ENCODE results near the gene TMEM74B.

Gene TMEM74B

GRCh38 chr20:1203630-1204029, 18.8 kb upstream of the TMEM74B start:
- Histone ChIP-seq H2AFZ (ENCODE audit: low read length, unreplicated experiment) (no peak overlapping the region), H3K27me3 (ENCODE audit: insufficient read depth, low read length) (peaks cover 13% of the 10 kb centered on the region), H3K4me3 (ENCODE audit: low read depth, low read length) (no peak overlapping the region), H3K36me3 (ENCODE audit: insufficient read depth, low read length) (no peaks in the 10 kb centered on the region), H3K27ac (ENCODE audit: low read depth, low read length) (no peak overlapping the region), H3K79me2 (ENCODE audit: control insufficient read depth, insufficient read depth, low read length, unreplicated experiment) (no peaks in the 10 kb centered on the region), H3K4me1 (ENCODE audit: control insufficient read depth, insufficient read depth, low read length, unreplicated experiment) (no peaks in the 10 kb centered on the region)

- Histone ChIP-seq H2AFZ (ENCODE audit: low read length, unreplicated experiment) (no peak within 1 kb of the TSS), H3K4me1 (ENCODE audit: control insufficient read depth, insufficient read depth, low read length, unreplicated experiment) (no peaks in the 10 kb centered on the region), H3K27me3 (ENCODE audit: insufficient read depth, low read length) (peaks cover 6% of the 10 kb centered on the region)
Observed at GRCh38 chr20:1202762-1203504, 18.2 kb upstream of the TMEM74B start, which contains the start of gene C20orf202. Gene C20orf202, plus strand, starts transcription at chr20:1203454. Its CDS starts 132 bp downstream, at chr20:1203586.

GRCh38 chr20:1199964-1200363, 15.2 kb upstream of the TMEM74B start:
- peak overlapping the region; percentile 13 for H2AFZ ChIP-seq (ENCODE audit: low read length, unreplicated experiment)

More at GRCh38 chr20:1202762-1203504, 18.2 kb upstream of the TMEM74B start, which contains the start of gene C20orf202:
- H3K36me3 ChIP-seq (ENCODE audit: insufficient read depth, low read length), result no peaks in the 10 kb centered on the region
- H3K4me3 ChIP-seq (ENCODE audit: low read depth, low read length), result no peak within 1 kb of the TSS
- H3K27ac ChIP-seq (ENCODE audit: low read depth, low read length), result no peak within 1 kb of the TSS
- no peaks in the 10 kb centered on the region for H3K79me2 ChIP-seq (ENCODE audit: control insufficient read depth, insufficient read depth, low read length, unreplicated experiment)

GRCh38 chr20:1199212-1199873, 14.6 kb upstream of the TMEM74B start:
- Histone ChIP-seq H3K36me3 (ENCODE audit: insufficient read depth, low read length) (no peaks in the 10 kb centered on the region), H3K79me2 (ENCODE audit: control insufficient read depth, insufficient read depth, low read length, unreplicated experiment) (no peaks in the 10 kb centered on the region), H2AFZ (ENCODE audit: low read length, unreplicated experiment) (peak overlapping the region; percentile 13), H3K4me1 (ENCODE audit: control insufficient read depth, insufficient read depth, low read length, unreplicated experiment) (no peaks in the 10 kb centered on the region), H3K27me3 (ENCODE audit: insufficient read depth, low read length) (peaks cover 24% of the 10 kb centered on the region), H3K27ac (ENCODE audit: low read depth, low read length) (no peak overlapping the region), H3K4me3 (ENCODE audit: low read depth, low read length) (no peak overlapping the region)

More at GRCh38 chr20:1199964-1200363, 15.2 kb upstream of the TMEM74B start:
- Histone ChIP-seq H3K79me2 (ENCODE audit: control insufficient read depth, insufficient read depth, low read length, unreplicated experiment) (no peaks in the 10 kb centered on the region), H3K36me3 (ENCODE audit: insufficient read depth, low read length) (no peaks in the 10 kb centered on the region), H3K4me1 (ENCODE audit: control insufficient read depth, insufficient read depth, low read length, unreplicated experiment) (no peaks in the 10 kb centered on the region), H3K27ac (ENCODE audit: low read depth, low read length) (no peak overlapping the region), H3K27me3 (ENCODE audit: insufficient read depth, low read length) (peaks cover 18% of the 10 kb centered on the region), H3K4me3 (ENCODE audit: low read depth, low read length) (no peak overlapping the region)

GRCh38 chr20:1198751-1199150, 14.0 kb upstream of the TMEM74B start:
- Histone ChIP-seq H3K36me3 (ENCODE audit: insufficient read depth, low read length) (no peaks in the 10 kb centered on the region), H3K27me3 (ENCODE audit: insufficient read depth, low read length) (peaks cover 30% of the 10 kb centered on the region), H3K4me1 (ENCODE audit: control insufficient read depth, insufficient read depth, low read length, unreplicated experiment) (no peaks in the 10 kb centered on the region), H3K4me3 (ENCODE audit: low read depth, low read length) (no peak overlapping the region), H3K79me2 (ENCODE audit: control insufficient read depth, insufficient read depth, low read length, unreplicated experiment) (no peaks in the 10 kb centered on the region), H2AFZ (ENCODE audit: low read length, unreplicated experiment) (no peak overlapping the region), H3K27ac (ENCODE audit: low read depth, low read length) (no peak overlapping the region)

- Histone ChIP-seq H3K4me3 (ENCODE audit: low read depth, low read length) (no peak overlapping the region), H3K79me2 (ENCODE audit: control insufficient read depth, insufficient read depth, low read length, unreplicated experiment) (no peaks in the 10 kb centered on the region), H3K27ac (ENCODE audit: low read depth, low read length) (no peak overlapping the region), H3K27me3 (ENCODE audit: insufficient read depth, low read length) (peaks cover 38% of the 10 kb centered on the region), H3K4me1 (ENCODE audit: control insufficient read depth, insufficient read depth, low read length, unreplicated experiment) (no peaks in the 10 kb centered on the region), H3K36me3 (ENCODE audit: insufficient read depth, low read length) (no peaks in the 10 kb centered on the region), H2AFZ (ENCODE audit: low read length, unreplicated experiment) (no peak overlapping the region)
Observed at GRCh38 chr20:1197801-1198200, 13.0 kb upstream of the TMEM74B start.

GRCh38 chr20:1196634-1197033, 11.9 kb upstream of the TMEM74B start:
- H3K79me2 ChIP-seq (ENCODE audit: control insufficient read depth, insufficient read depth, low read length, unreplicated experiment), result no peaks in the 10 kb centered on the region
- H3K36me3 ChIP-seq (ENCODE audit: insufficient read depth, low read length), result no peaks in the 10 kb centered on the region
- no peak overlapping the region for H3K27ac ChIP-seq (ENCODE audit: low read depth, low read length)
- no peak overlapping the region for H2AFZ ChIP-seq (ENCODE audit: low read length, unreplicated experiment)
- no peak overlapping the region for H3K4me3 ChIP-seq (ENCODE audit: low read depth, low read length)
- H3K27me3 ChIP-seq (ENCODE audit: insufficient read depth, low read length), result peaks cover 44% of the 10 kb centered on the region
- no peaks in the 10 kb centered on the region for H3K4me1 ChIP-seq (ENCODE audit: control insufficient read depth, insufficient read depth, low read length, unreplicated experiment)

- no peaks in the 10 kb centered on the region for H3K4me1 ChIP-seq (ENCODE audit: control insufficient read depth, insufficient read depth, low read length, unreplicated experiment)
- H3K4me3 ChIP-seq (ENCODE audit: low read depth, low read length), result no peak overlapping the region
- peaks cover 58% of the 10 kb centered on the region for H3K27me3 ChIP-seq (ENCODE audit: insufficient read depth, low read length)
- no peaks in the 10 kb centered on the region for H3K79me2 ChIP-seq (ENCODE audit: control insufficient read depth, insufficient read depth, low read length, unreplicated experiment)
- no peak overlapping the region for H3K27ac ChIP-seq (ENCODE audit: low read depth, low read length)
- no peak overlapping the region for H2AFZ ChIP-seq (ENCODE audit: low read length, unreplicated experiment)
- H3K36me3 ChIP-seq (ENCODE audit: insufficient read depth, low read length), result no peaks in the 10 kb centered on the region
Observed at GRCh38 chr20:1195226-1195625, 10.4 kb upstream of the TMEM74B start.

GRCh38 chr20:1191299-1191698, 6.5 kb upstream of the TMEM74B start:
- H3K79me2 ChIP-seq (ENCODE audit: control insufficient read depth, insufficient read depth, low read length, unreplicated experiment), result no peaks in the 10 kb centered on the region
- H2AFZ ChIP-seq (ENCODE audit: low read length, unreplicated experiment), result no peak overlapping the region
- no peak overlapping the region for H3K27ac ChIP-seq (ENCODE audit: low read depth, low read length)
- no peaks in the 10 kb centered on the region for H3K36me3 ChIP-seq (ENCODE audit: insufficient read depth, low read length)
- peaks cover 73% of the 10 kb centered on the region for H3K27me3 ChIP-seq (ENCODE audit: insufficient read depth, low read length)
- H3K4me3 ChIP-seq (ENCODE audit: low read depth, low read length), result no peak overlapping the region
- no peaks in the 10 kb centered on the region for H3K4me1 ChIP-seq (ENCODE audit: control insufficient read depth, insufficient read depth, low read length, unreplicated experiment)

GRCh38 chr20:1190847-1191246, 6.1 kb upstream of the TMEM74B start:
- H3K27me3 ChIP-seq (ENCODE audit: insufficient read depth, low read length), result peaks cover 73% of the 10 kb centered on the region
- H3K4me1 ChIP-seq (ENCODE audit: control insufficient read depth, insufficient read depth, low read length, unreplicated experiment), result no peaks in the 10 kb centered on the region
- H3K79me2 ChIP-seq (ENCODE audit: control insufficient read depth, insufficient read depth, low read length, unreplicated experiment), result no peaks in the 10 kb centered on the region
- H2AFZ ChIP-seq (ENCODE audit: low read length, unreplicated experiment), result no peak overlapping the region
- no peak overlapping the region for H3K27ac ChIP-seq (ENCODE audit: low read depth, low read length)
- no peaks in the 10 kb centered on the region for H3K36me3 ChIP-seq (ENCODE audit: insufficient read depth, low read length)
- no peak overlapping the region for H3K4me3 ChIP-seq (ENCODE audit: low read depth, low read length)

- H3K4me3 ChIP-seq (ENCODE audit: low read depth, low read length), result no peak overlapping the region
- H3K27ac ChIP-seq (ENCODE audit: low read depth, low read length), result no peak overlapping the region
- H3K79me2 ChIP-seq (ENCODE audit: control insufficient read depth, insufficient read depth, low read length, unreplicated experiment), result no peaks in the 10 kb centered on the region
- no peaks in the 10 kb centered on the region for H3K36me3 ChIP-seq (ENCODE audit: insufficient read depth, low read length)
- no peak overlapping the region for H2AFZ ChIP-seq (ENCODE audit: low read length, unreplicated experiment)
- H3K4me1 ChIP-seq (ENCODE audit: control insufficient read depth, insufficient read depth, low read length, unreplicated experiment), result no peaks in the 10 kb centered on the region
- H3K27me3 ChIP-seq (ENCODE audit: insufficient read depth, low read length), result peaks cover 68% of the 10 kb centered on the region
Observed at GRCh38 chr20:1189827-1190226, 5.0 kb upstream of the TMEM74B start.
